Panc1 (cell line): Measurements from ENCODE around the gene UGGT1.

Experiments
- CTCF ChIP-seq: fragments of 450-650 bp; IDR thresholded peaks from 2 replicates; pipeline ENCODE4 v1.5.1; 2017; ENCODE audit warnings: mild to moderate bottlenecking
- POLR2AphosphoS5 ChIP-seq: IDR thresholded peaks from 2 replicates; pipeline ENCODE4 v1.6.1; 2012; ENCODE audit warnings: mild to moderate bottlenecking, low read depth, low read length, moderate library complexity
- REST ChIP-seq, 2 experiments: IDR thresholded peaks; 2 replicates each; pipeline ENCODE4 v1.6.1; 2011 to 2012; ENCODE audit warnings: low read depth in 2 of 2, control low read depth in 1 of 2, low read length in 1 of 2, mild to moderate bottlenecking in 1 of 2, moderate library complexity in 1 of 2; ENCODE audit not compliant: insufficient read depth in 1 of 2
- SIN3A ChIP-seq: IDR thresholded peaks from 2 replicates; pipeline ENCODE4 v1.6.1; 2012; ENCODE audit warnings: low read depth, mild to moderate bottlenecking, low read length, moderate library complexity, borderline replicate concordance; ENCODE audit not compliant: insufficient read depth
- TCF7L2 ChIP-seq: IDR thresholded peaks from 2 replicates; pipeline ENCODE4 v1.6.1; 2011; ENCODE audit warnings: mild to moderate bottlenecking, low read depth, low read length, inconsistent platforms

GRCh38 chr2:128159437-128159836, 68.4 kb downstream of the UGGT1 start:
- no peak for TF ChIP-seq CTCF
- TF ChIP-seq POLR2AphosphoS5, result no peak
- TF ChIP-seq REST (IDR thresholded peaks at IDR 0.05; ENCODE audit: insufficient read depth in 1 of 2, low read depth in 2 of 2, low read length in 1 of 2), result no peak
- TF ChIP-seq SIN3A, result no peak
- TF ChIP-seq TCF7L2, result no peak
